ENCODE measurements around the gene WNT3A.
A peak's percentile ranks its signal among the peaks of the same experiment; 100 is the strongest.

The WNT3A gene

DNA sequence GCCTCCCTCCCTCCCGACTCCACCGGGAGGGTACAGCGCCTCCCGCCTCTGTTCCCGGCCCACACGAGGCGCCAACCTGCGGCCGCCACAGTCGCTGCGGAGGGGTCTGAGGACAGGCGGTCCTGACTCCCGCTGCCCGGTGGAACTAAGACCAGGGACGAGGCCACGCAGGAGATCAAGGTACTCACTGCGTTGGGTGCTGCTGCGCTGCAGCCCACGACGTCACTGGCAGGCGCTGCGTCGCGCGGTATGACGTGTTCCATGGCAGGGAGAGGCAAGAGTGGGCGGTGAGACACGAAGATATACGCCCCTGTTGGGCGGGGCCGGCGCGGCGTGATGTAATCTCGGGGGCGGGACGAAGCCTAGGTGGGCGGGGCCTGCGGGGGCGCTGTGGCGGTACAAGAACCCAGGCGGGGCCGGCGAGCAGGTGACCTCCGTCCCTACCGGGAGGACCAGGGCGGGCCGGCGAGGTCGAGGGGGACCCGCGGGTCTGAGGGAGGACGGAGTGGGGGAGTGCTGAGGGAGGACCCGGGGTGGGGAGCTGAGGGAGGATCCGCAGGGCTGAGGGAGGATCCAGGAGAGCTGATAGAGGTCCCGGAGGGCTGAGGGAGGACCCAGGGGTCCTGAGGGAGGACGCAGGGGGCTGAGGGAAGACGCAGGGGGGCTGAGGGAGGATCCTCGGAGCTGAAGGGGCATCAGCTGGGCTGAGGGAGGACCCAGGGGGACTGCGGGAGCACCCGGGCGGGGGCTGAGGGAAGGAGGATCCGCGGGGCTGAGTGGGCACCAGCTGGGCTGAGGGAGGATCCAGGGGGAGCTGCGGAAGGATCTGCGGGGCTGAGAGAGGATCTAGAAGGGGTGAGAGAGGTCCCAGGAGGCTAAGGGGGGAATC, 102.5 kb downstream of the WNT3A start, which contains the start of gene MRPL55:
MRPL55 (minus strand) TSS at position 227 of the 889 bp plus-strand sequence. CDS start 1,039 bp downstream, outside the sequence.
- Histone ChIP-seq H3K9me3 (replicated peaks; ENCODE audit: insufficient read depth, low read length) (no peaks in the 10 kb centered on the region), H3K4me2 (ENCODE audit: low read depth, low read length) (peak within 1 kb of the TSS; percentile 99), H3K4me1 (ENCODE audit: low read length) (peaks cover 28% of the 10 kb centered on the region), H3K79me2 (ENCODE audit: low read length) (peaks cover 42% of the 10 kb centered on the region), H3K27me3 (replicated peaks; ENCODE audit: insufficient read depth, low read length) (no peaks in the 10 kb centered on the region), H2AFZ (ENCODE audit: low read length) (peak within 1 kb of the TSS; percentile 86), H3K4me3 (ENCODE audit: low read length) (peak within 1 kb of the TSS; percentile 100), H3K9me2 (replicated peaks; ENCODE audit: insufficient read depth, low read length) (no peaks in the 10 kb centered on the region), H3K27ac (ENCODE audit: low read length) (peak within 1 kb of the TSS; percentile 59), H3F3A (ENCODE audit: insufficient read depth, low read length) (peaks cover 23% of the 10 kb centered on the region), H4K20me1 (ENCODE audit: insufficient read depth, low read length) (no peaks in the 10 kb centered on the region), H3K9ac (ENCODE audit: low read length) (peak within 1 kb of the TSS; percentile 99), H3K36me3 (replicated peaks; ENCODE audit: insufficient read depth, low read length) (0 out of 2 replicates have a peak, but pooled peaks cover 3% of the 10 kb centered on the region)
- DNase-seq = peak; percentile 99
- TF ChIP-seq, protein P1, sequence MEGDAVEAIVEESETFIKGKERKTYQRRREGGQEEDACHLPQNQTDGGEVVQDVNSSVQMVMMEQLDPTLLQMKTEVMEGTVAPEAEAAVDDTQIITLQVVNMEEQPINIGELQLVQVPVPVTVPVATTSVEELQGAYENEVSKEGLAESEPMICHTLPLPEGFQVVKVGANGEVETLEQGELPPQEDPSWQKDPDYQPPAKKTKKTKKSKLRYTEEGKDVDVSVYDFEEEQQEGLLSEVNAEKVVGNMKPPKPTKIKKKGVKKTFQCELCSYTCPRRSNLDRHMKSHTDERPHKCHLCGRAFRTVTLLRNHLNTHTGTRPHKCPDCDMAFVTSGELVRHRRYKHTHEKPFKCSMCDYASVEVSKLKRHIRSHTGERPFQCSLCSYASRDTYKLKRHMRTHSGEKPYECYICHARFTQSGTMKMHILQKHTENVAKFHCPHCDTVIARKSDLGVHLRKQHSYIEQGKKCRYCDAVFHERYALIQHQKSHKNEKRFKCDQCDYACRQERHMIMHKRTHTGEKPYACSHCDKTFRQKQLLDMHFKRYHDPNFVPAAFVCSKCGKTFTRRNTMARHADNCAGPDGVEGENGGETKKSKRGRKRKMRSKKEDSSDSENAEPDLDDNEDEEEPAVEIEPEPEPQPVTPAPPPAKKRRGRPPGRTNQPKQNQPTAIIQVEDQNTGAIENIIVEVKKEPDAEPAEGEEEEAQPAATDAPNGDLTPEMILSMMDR (IDR thresholded peaks at IDR 0.05; ENCODE audit: low read length) = 0 out of 2 replicates have a peak, but pooled peaks have one; percentile 17
- no peak for TF ChIP-seq EZH2phosphoT487 (IDR thresholded peaks at IDR 0.05; ENCODE audit: low read length)
- TF ChIP-seq EZH2 (optimal IDR thresholded peaks at IDR 0.05; ENCODE audit: low read depth, low read length) = no peak

DNA sequence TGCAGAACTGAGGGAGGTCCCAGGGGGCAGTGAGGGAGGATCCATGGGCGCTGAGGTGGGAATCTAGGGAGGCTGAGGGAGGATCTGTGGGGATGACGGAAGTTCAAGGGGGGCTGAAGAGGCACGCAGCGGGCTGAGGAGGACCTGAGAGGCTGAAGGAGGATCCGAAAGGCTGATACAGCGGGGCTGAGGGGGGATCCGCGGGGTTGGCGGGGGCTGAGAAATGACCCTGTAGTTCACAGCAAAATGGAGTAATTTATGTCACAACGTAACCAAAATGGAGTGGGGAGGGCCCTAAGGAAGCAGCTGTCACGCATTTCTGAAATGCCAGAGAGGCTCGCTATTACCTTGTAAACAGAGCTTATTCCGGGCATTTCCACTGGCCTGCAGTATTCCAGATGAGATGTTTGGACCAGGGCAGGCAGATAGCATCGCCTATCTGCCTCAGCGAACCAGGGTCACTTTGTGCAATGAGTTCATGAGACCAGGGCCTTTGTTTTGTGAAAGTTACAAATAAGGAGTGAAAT, 103.2 kb downstream of the WNT3A start:
- peak overlapping the region; percentile 86 for H2AFZ ChIP-seq (ENCODE audit: low read length)
- no peaks in the 10 kb centered on the region for H3K9me2 ChIP-seq (replicated peaks; ENCODE audit: insufficient read depth, low read length)
- H3F3A ChIP-seq (ENCODE audit: insufficient read depth, low read length) = peaks cover 19% of the 10 kb centered on the region
- 0 out of 2 replicates have a peak, but pooled peaks cover 3% of the 10 kb centered on the region for H3K36me3 ChIP-seq (replicated peaks; ENCODE audit: insufficient read depth, low read length)
- H4K20me1 ChIP-seq (ENCODE audit: insufficient read depth, low read length) = no peaks in the 10 kb centered on the region
- no peak for DNase-seq
- TF ChIP-seq, protein P1 (IDR thresholded peaks at IDR 0.05; ENCODE audit: low read length) = no peak
- TF ChIP-seq EZH2phosphoT487 (IDR thresholded peaks at IDR 0.05; ENCODE audit: low read length) (no peak), EZH2 (optimal IDR thresholded peaks at IDR 0.05; ENCODE audit: low read depth, low read length) (no peak)
- no peaks in the 10 kb centered on the region for H3K9me3 ChIP-seq (replicated peaks; ENCODE audit: insufficient read depth, low read length)
- H3K9ac ChIP-seq (ENCODE audit: low read length) = peak overlapping the region; percentile 99
- peaks cover 42% of the 10 kb centered on the region for H3K79me2 ChIP-seq (ENCODE audit: low read length)
- no peaks in the 10 kb centered on the region for H3K27me3 ChIP-seq (replicated peaks; ENCODE audit: insufficient read depth, low read length)
- peak overlapping the region; percentile 97 for H3K4me2 ChIP-seq (ENCODE audit: low read depth, low read length)
- H3K27ac ChIP-seq (ENCODE audit: low read length) = peak overlapping the region; percentile 50; the same call in 1 of the 2 replicates
- peaks cover 28% of the 10 kb centered on the region for H3K4me1 ChIP-seq (ENCODE audit: low read length)
- H3K4me3 ChIP-seq (ENCODE audit: low read length) = peak overlapping the region; percentile 100

DNA sequence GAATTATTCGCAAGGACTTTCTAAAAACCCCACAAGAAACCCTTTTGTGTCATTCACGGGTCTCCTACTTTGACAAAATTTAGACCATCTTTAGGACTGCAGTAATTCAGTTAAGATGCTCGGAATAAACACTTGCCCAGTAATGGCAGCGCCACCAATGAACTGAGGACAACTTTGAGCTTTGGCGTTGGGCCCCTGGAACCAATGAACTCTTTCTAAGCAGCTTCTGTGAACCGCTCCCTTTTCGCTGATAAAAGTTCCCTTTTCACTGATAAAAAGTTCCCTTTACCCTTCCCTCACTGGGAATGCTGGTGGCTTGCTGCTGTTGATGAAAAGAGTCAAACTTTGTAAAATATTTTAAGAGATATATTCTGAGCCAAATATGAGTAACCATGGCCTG, 103.8 kb downstream of the WNT3A start:
- Histone ChIP-seq H3K27me3 (replicated peaks; ENCODE audit: insufficient read depth, low read length) (no peaks in the 10 kb centered on the region), H3K9ac (ENCODE audit: low read length) (no peak overlapping the region), H4K20me1 (ENCODE audit: insufficient read depth, low read length) (no peaks in the 10 kb centered on the region), H3K9me3 (replicated peaks; ENCODE audit: insufficient read depth, low read length) (no peaks in the 10 kb centered on the region), H3K4me1 (ENCODE audit: low read length) (peaks cover 28% of the 10 kb centered on the region), H3K36me3 (replicated peaks; ENCODE audit: insufficient read depth, low read length) (0 out of 2 replicates have a peak, but pooled peaks cover 3% of the 10 kb centered on the region), H2AFZ (ENCODE audit: low read length) (no peak overlapping the region), H3K79me2 (ENCODE audit: low read length) (peaks cover 42% of the 10 kb centered on the region), H3K9me2 (replicated peaks; ENCODE audit: insufficient read depth, low read length) (no peaks in the 10 kb centered on the region), H3K27ac (ENCODE audit: low read length) (no peak overlapping the region), H3F3A (ENCODE audit: insufficient read depth, low read length) (peaks cover 19% of the 10 kb centered on the region), H3K4me3 (ENCODE audit: low read length) (no peak overlapping the region), H3K4me2 (ENCODE audit: low read depth, low read length) (peak overlapping the region; percentile 97; the same call in 1 of the 2 replicates)
- no peak for TF ChIP-seq EZH2phosphoT487 (IDR thresholded peaks at IDR 0.05; ENCODE audit: low read length)
- TF ChIP-seq, protein P1 (IDR thresholded peaks at IDR 0.05; ENCODE audit: low read length) = no peak
- no peak for TF ChIP-seq EZH2 (optimal IDR thresholded peaks at IDR 0.05; ENCODE audit: low read depth, low read length)
- no peak for DNase-seq

All from MM.1S (cell line).